ENCODE measurements around the gene CYP2U1.

CYP2U1 gene

DNA sequence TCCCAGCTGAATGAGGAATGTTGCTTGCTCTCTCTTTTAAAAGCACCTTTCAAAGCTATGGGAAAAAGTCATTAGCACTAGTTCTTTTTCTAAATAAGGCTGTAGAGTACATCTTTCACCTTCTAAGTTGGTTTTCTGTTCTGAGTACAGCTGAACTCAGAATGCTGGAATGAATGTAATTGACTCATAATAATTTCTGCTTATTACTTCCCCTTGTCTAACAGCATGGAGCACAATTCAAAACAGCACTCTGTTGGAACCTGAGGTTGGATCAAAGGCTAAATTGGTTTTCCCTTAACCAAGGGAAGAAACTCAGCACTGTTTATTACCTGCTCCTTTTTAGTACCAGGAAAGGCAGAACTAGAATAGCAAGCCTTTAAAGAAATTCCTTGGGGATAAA lies 33.5 kb upstream of the CYP2U1 start:
- TF ChIP-seq, protein P1, sequence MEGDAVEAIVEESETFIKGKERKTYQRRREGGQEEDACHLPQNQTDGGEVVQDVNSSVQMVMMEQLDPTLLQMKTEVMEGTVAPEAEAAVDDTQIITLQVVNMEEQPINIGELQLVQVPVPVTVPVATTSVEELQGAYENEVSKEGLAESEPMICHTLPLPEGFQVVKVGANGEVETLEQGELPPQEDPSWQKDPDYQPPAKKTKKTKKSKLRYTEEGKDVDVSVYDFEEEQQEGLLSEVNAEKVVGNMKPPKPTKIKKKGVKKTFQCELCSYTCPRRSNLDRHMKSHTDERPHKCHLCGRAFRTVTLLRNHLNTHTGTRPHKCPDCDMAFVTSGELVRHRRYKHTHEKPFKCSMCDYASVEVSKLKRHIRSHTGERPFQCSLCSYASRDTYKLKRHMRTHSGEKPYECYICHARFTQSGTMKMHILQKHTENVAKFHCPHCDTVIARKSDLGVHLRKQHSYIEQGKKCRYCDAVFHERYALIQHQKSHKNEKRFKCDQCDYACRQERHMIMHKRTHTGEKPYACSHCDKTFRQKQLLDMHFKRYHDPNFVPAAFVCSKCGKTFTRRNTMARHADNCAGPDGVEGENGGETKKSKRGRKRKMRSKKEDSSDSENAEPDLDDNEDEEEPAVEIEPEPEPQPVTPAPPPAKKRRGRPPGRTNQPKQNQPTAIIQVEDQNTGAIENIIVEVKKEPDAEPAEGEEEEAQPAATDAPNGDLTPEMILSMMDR (IDR thresholded peaks at IDR 0.05; ENCODE audit: low read length) = no peak
- TF ChIP-seq EZH2phosphoT487 (IDR thresholded peaks at IDR 0.05; ENCODE audit: low read length) (no peak), EZH2 (optimal IDR thresholded peaks at IDR 0.05; ENCODE audit: low read depth, low read length) (no peak)
- no peaks in the 10 kb centered on the region for H3F3A ChIP-seq (ENCODE audit: insufficient read depth, low read length)
- H3K9ac ChIP-seq (ENCODE audit: low read length) = no peak overlapping the region
- H3K27ac ChIP-seq (ENCODE audit: low read length) = no peak overlapping the region
- no peak overlapping the region for H3K4me3 ChIP-seq (ENCODE audit: low read length)
- no peaks in the 10 kb centered on the region for H3K27me3 ChIP-seq (replicated peaks; ENCODE audit: insufficient read depth, low read length)
- H3K9me3 ChIP-seq (replicated peaks; ENCODE audit: insufficient read depth, low read length) = no peaks in the 10 kb centered on the region
- no peaks in the 10 kb centered on the region for H3K9me2 ChIP-seq (replicated peaks; ENCODE audit: insufficient read depth, low read length)
- H3K4me2 ChIP-seq (ENCODE audit: low read depth, low read length) = no peak overlapping the region
- no peaks in the 10 kb centered on the region for H3K4me1 ChIP-seq (ENCODE audit: low read length)
- H2AFZ ChIP-seq (ENCODE audit: low read length) = no peak overlapping the region
- no peaks in the 10 kb centered on the region for H3K36me3 ChIP-seq (replicated peaks; ENCODE audit: insufficient read depth, low read length)
- H3K79me2 ChIP-seq (ENCODE audit: low read length) = no peaks in the 10 kb centered on the region
- no peaks in the 10 kb centered on the region for H4K20me1 ChIP-seq (ENCODE audit: insufficient read depth, low read length)
- DNase-seq = no peak

DNA sequence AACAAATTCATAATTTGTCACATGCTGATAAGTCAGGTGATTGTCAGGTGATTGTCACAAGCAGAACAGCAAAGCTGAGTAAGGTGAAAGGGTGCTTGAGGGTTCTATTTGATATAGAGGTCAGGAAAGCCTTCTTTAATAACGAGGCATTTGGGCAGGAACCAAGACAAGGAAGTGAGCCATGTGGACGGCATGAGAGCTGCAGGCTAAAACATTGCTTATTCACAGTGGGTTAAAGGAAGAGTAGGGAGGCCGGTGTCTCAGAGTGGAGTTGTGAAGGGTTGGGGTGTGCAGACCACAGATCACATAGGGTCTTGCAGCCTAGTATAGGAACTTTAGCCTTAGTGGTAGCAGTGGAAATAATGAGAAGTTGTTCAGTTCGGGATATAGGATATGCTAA lies 31.3 kb upstream of the CYP2U1 start:
- no peak overlapping the region for H3K9ac ChIP-seq (ENCODE audit: low read length)
- no peaks in the 10 kb centered on the region for H3K9me2 ChIP-seq (replicated peaks; ENCODE audit: insufficient read depth, low read length)
- H2AFZ ChIP-seq (ENCODE audit: low read length) = no peak overlapping the region
- H3K27ac ChIP-seq (ENCODE audit: low read length) = no peak overlapping the region
- H3K9me3 ChIP-seq (replicated peaks; ENCODE audit: insufficient read depth, low read length) = no peaks in the 10 kb centered on the region
- H4K20me1 ChIP-seq (ENCODE audit: insufficient read depth, low read length) = no peaks in the 10 kb centered on the region
- H3K36me3 ChIP-seq (replicated peaks; ENCODE audit: insufficient read depth, low read length) = no peaks in the 10 kb centered on the region
- no peak overlapping the region for H3K4me3 ChIP-seq (ENCODE audit: low read length)
- H3F3A ChIP-seq (ENCODE audit: insufficient read depth, low read length) = no peaks in the 10 kb centered on the region
- TF ChIP-seq, protein P1 (IDR thresholded peaks at IDR 0.05; ENCODE audit: low read length) = no peak
- H3K4me2 ChIP-seq (ENCODE audit: low read depth, low read length) = no peak overlapping the region
- no peaks in the 10 kb centered on the region for H3K27me3 ChIP-seq (replicated peaks; ENCODE audit: insufficient read depth, low read length)
- no peaks in the 10 kb centered on the region for H3K4me1 ChIP-seq (ENCODE audit: low read length)
- no peak for DNase-seq
- no peaks in the 10 kb centered on the region for H3K79me2 ChIP-seq (ENCODE audit: low read length)

- H3K4me2 ChIP-seq (ENCODE audit: low read depth, low read length) = no peak overlapping the region
- H3K27ac ChIP-seq (ENCODE audit: low read length) = no peak overlapping the region
- TF ChIP-seq, protein P1 (IDR thresholded peaks at IDR 0.05; ENCODE audit: low read length) = no peak
- no peak for TF ChIP-seq EZH2 (optimal IDR thresholded peaks at IDR 0.05; ENCODE audit: low read depth, low read length)
- no peak for TF ChIP-seq EZH2phosphoT487 (IDR thresholded peaks at IDR 0.05; ENCODE audit: low read length)
- H3K79me2 ChIP-seq (ENCODE audit: low read length) = no peaks in the 10 kb centered on the region
- no peak for DNase-seq
- no peaks in the 10 kb centered on the region for H3K36me3 ChIP-seq (replicated peaks; ENCODE audit: insufficient read depth, low read length)
- H3K9me2 ChIP-seq (replicated peaks; ENCODE audit: insufficient read depth, low read length) = no peaks in the 10 kb centered on the region
- no peak overlapping the region for H2AFZ ChIP-seq (ENCODE audit: low read length)
- no peaks in the 10 kb centered on the region for H3K4me1 ChIP-seq (ENCODE audit: low read length)
- H3K27me3 ChIP-seq (replicated peaks; ENCODE audit: insufficient read depth, low read length) = no peaks in the 10 kb centered on the region
- H4K20me1 ChIP-seq (ENCODE audit: insufficient read depth, low read length) = no peaks in the 10 kb centered on the region
- no peaks in the 10 kb centered on the region for H3K9me3 ChIP-seq (replicated peaks; ENCODE audit: insufficient read depth, low read length)
- H3K9ac ChIP-seq (ENCODE audit: low read length) = no peak overlapping the region
- no peak overlapping the region for H3K4me3 ChIP-seq (ENCODE audit: low read length)
- H3F3A ChIP-seq (ENCODE audit: insufficient read depth, low read length) = no peaks in the 10 kb centered on the region
Observed at GRCh38 chr4:107900508-107900907, 30.8 kb upstream of the CYP2U1 start.

All from MM.1S (cell line).